HG03457 (cell line): ENCODE results near the gene MAG.
A peak's percentile ranks its signal among the peaks of the same experiment; 100 is the strongest.

Experiments used
- ATAC-seq: cut with Tn5 transposase; IDR thresholded peaks from one replicate; pipeline ENCODE4 v1.9.1; 2021; ENCODE audit warnings: moderate number of reproducible peaks; ENCODE audit not compliant: unreplicated experiment

MAG gene

DNA sequence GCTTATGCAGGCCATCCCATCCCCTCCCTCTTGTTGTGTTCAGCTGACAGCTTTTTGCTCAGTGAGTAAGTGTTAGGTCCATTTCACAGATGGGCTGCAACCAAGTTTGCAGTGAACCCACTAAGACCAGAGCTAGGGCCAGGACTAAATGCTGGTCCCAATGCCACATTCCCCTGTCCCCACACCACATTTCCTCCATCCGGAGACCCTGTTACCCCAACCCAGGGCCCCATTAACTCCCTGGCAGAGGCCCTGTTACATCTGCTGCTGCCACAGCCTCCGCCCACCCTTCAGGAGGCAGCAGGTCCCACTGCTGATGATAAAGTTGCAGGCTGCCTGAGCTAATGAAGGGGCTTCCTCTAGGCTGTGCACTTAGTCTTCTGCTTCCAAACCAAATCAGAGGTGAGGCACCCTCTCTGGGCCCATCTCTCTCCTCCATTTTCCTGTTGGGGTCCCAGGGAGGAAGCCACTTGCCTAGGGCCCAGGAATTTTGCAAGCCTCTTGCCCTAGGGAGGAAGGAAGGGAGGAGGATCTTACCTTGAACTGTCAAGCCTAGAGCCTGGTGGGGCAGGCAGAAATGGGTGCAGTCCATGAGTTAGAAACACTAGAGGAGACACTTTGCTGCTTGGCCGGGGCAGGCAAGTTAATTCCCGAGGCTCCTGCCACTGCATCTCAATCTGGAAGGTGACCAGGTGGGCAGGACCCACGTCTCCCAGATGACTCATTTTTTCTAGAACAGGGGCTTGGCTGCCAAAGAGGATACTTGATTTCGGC is 26.6 kb upstream of the MAG start:
- no peak for ATAC-seq

DNA sequence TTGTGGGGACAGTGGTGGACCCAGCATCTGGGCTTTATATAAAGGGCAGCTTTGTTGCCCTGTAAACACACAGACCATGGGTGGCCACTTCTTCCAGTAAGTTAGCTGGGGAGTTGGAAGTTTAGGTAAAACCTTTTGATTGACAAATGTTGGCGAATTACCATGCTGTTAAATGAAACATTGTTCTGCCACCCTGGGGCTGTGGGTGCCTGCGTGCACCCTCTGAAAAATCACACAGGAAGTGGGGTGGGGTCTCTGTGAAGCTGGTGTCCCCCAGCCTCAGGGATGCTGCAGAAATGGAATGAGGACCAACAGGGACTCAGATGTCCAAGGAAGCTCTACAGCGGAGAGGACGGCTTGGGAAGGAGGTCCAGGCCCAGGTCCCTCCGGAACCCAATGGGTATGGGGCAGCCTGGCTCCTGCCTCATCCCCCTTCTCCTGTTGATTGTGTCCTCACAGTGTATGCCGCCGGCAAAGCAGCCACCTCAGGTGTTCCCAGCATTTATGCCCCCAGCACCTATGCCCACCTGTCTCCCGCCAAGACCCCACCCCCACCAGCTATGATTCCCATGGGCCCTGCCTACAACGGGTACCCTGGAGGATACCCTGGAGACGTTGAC is 26.0 kb upstream of the MAG start:
- no peak for ATAC-seq

DNA sequence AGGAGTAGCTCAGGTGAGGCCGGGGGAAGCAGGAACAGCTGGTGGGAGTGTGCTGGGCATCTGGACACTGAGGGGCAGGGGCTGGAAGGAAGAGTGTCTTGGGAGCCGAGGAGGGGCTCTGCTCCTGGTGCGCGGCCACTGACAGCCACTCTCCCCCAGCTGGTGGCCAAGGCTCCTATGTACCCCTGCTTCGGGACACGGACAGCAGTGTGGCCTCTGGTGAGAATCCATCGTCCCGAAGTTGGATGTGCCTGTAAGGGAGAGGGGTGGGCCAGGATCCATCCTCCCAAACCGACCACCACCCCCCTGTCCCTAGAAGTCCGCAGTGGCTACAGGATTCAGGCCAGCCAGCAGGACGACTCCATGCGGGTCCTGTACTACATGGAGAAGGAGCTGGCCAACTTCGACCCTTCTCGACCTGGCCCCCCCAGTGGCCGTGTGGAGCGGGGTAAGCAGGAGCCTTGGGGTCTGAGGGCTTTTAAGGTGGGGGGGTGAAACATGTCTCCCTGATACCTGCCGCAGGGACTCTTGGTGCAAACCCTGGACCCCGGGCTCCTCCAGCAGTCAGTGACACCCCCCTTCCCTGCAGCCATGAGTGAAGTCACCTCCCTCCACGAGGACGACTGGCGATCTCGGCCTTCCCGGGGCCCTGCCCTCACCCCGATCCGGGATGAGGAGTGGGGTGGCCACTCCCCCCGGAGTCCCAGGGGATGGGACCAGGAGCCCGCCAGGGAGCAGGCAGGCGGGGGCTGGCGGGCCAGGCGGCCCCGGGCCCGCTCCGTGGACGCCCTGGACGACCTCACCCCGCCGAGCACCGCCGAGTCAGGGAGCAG is 25.2 kb upstream of the MAG start:
- ATAC-seq = no peak

DNA sequence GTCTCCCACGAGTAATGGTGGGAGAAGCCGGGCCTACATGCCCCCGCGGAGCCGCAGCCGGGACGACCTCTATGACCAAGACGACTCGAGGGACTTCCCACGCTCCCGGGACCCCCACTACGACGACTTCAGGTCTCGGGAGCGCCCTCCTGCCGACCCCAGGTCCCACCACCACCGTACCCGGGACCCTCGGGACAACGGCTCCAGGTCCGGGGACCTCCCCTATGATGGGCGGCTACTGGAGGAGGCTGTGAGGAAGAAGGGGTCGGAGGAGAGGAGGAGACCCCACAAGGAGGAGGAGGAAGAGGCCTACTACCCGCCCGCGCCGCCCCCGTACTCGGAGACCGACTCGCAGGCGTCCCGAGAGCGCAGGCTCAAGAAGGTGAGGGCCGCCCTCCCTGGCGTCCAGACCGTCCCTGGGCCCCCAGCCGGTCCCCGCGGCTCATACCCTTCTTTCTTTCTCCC is 24.6 kb upstream of the MAG start:
- no peak for ATAC-seq

DNA sequence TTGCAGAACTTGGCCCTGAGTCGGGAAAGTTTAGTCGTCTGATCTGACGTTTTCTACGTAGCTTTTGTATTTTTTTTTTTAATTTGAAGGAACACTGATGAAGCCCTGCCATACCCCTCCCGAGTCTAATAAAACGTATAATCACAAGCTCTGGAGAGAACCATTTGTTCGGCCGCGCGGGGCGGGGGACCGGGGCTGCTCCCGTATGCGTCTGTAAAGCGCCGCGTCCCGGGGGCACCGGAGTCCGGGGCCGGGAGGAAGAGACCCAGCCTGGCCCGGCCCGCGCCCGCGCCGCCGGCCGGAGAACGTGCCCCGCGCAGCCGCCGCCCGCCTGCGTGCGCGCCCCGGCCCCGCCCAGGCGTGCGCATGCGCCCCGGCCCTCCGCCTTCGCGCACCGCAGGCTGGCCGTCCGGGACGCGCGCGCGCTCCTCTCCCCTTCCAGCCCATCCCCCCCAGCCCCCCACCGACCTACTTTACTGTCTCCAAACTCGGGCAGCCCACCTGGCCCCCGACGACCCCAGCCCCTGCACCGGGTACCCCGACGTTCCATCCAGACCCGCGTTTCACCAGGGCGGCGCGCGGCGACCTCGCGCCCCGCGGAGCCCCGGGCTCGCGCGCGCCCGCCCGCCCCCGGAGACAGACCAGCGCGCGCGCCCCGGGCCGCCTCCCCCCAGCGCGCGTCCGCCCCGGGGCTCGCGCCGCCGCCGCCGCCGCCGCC is 24.0 kb upstream of the MAG start:
- ATAC-seq = no peak

DNA sequence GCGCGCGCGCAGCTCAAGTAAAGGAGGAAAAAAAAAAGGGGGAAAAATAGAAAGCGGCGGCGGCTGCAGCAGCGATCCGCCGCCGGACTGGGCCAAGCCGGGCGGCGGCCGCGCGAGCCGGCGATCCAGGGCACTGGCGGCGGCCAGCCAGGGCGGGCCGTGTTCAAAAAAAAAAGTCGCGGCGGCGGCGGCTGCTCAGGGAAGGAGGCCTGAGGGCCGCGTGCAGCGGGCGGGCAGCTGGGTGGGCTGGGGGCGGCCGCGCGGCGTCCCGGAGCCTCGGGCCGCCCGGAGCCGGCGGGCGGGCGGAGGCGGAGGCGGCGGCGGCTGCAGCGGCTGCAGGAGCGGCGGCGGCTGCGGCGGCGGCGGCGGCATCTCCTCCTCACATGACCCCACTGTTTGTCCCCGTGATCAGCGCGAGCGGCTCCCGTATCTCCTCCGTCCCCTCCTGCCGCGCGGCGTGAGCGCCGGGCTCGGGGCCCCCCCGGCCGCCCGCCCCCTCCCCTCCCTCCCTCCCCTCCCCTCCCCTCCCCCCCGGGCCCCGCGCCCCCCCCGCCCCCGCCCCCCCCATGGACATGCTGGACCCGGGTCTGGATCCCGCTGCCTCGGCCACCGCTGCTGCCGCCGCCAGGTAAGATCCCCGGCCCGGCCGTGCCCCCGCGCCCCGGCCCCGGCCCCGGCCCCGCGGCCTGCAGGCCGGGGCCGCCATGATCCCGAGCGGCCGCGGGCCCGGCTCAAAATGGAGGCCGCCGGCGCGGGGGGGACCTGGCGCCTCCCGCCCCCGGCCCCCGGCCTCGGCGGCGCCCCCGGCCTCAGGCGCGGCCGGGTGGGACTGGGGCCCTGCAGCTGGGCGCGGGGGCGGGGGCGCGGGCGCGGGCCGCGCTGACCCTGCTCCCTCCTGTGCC is 23.2 kb upstream of the MAG start, which contains the start of gene USF2:
USF2 (plus strand) TSS at position 427 of the 902 bp plus-strand sequence; CDS start at position 567, 140 bp downstream.
- ATAC-seq = no peak

DNA sequence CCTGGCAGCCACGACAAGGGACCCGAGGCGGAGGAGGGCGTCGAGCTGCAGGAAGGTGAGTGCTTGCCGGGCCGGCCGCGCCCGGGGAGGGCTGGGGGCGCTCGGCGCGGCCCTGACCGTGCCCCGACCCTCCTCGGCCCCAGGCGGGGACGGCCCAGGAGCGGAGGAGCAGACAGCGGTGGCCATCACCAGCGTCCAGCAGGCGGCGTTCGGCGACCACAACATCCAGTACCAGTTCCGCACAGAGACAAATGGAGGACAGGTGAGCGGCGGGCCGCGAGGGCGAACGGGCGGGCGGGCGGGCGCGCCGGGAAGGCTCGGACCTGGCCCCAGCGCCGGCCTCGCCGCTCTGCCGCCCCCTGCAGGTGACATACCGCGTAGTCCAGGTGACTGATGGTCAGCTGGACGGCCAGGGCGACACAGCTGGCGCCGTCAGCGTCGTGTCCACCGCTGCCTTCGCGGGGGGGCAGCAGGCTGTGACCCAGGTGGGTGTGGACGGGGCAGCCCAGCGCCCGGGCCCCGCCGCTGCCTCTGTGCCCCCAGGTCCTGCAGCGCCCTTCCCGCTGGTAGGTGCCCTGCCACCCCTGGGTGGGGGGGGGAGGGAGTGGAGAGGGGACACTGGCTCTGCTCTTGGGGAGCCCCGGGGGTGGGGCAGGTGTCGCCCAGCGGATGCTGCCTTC is 22.4 kb upstream of the MAG start:
- ATAC-seq = peak; percentile 30

DNA sequence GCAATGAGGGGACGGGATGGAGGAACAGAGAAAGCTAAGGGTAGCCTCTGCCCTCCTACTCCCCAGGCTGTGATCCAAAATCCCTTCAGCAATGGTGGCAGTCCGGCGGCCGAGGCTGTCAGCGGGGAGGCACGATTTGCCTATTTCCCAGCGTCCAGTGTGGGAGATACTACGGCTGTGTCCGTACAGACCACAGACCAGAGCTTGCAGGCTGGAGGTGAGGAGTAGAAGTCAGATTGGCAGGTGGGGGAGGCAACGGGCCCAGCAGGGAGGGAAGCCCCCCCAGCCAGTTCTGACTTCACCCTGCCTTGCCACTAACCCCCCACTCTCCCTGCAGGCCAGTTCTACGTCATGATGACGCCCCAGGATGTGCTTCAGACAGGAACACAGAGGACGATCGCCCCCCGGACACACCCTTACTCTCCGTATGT is 21.6 kb upstream of the MAG start:
- ATAC-seq = no peak

DNA sequence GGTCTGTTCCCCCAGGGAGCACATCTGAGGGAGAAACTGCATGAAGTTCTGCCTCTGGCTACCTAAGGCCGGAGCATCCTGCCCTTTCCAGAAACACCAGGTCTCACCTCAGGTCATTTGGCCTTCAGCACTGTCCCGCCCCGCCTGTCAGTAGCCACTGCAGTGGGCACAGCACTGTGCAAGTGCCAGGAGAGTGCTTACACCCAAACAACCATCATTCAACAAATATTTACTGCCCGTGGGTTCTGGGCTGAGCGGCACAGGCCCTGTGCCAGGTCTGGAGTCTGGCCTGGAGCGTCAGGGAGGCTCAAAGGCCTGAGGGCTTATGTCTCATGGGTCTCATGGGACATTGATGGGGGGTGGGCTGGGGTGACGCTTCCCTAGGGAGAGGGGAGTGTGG is 20.4 kb upstream of the MAG start:
- ATAC-seq = no peak

DNA sequence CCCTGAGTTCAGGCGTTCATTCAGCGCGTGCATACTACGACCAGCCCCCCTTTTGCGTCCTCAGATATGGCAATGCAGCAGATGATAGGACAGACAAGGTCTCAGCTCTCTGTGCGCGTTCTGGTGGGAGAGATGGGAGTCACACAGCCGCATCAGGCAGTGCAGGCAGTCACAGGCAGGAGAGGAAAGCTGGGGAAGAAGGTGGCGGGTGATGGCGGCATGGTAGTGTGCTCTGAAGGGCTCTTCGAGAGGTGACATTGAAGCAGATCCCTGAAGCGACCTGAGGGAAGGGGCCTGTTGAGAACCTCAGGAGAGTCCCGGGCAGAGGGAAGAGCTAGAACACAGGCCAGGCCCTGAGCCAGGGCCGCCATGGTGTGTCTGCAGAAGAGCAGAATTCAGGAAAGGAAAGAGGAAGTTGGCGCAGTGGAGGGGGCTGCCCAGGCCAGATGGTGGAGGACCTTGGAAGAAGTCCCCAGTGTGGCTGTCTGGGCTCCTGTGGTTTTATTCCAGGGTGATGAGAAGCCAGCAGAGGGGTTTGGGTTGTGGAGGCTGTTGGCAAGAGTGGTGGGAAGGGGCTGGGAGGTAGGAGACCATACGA is 19.7 kb upstream of the MAG start:
- ATAC-seq = no peak

DNA sequence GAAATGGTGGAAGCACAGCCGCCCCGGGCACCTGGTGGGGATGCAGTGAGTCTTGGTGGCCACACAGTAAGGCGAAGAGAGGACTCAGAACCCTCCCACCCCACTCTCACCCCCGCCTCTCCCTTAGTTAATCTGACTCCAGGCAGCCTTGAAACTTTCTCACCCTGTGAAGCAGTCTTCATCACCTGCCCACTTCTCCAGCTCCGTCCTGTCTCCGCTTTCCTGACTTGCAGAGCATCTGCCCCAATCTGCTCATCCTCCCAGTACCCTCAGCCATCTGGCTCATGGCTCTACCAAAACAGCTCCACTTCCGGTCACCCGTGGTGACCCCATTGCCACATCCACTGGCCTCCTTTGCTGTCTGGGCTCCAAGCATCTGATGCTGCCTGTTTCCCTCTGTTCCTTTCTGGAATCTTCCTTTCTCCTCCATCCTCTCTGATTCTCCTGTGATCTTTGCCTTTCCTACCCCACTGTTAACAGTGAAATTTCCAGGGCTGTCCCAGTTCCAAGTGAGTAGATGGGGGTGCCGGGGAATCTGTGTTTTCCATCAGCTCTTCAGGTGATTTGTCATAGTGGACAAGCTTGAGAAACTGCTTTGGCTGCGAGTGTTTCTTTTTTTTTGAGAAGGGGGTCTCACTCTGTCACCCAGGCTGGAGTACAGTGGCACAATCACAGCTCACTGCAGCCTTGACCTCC is 18.9 kb upstream of the MAG start:
- ATAC-seq = no peak

DNA sequence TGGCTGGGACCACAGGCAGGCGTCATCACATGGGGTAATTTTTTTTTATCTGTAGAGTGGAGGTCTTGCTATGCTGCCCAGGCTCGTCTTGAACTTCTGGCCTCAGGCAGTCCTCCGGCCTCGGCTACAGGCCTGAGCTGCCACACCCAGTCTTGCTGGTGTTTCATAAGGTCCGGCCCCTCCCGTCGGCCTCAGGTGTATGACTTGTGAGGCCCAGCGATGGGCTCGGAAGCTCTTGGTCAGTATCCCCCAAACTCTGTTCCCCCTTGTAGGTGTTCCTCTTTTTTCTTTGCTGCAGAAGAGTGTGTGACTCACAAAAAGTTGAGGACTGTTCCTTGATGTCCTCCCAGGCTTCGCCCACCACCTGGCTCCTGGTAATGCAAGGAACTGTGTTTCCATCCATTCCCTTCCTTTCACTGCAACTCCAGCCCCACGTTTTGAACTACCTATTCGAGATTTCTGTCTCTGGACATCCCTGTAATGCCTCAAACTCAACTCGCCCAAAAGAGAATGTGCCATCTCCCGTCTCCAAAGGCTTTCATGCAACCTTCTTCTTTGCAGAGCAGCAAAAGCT is 18.2 kb upstream of the MAG start:
- no peak for ATAC-seq

DNA sequence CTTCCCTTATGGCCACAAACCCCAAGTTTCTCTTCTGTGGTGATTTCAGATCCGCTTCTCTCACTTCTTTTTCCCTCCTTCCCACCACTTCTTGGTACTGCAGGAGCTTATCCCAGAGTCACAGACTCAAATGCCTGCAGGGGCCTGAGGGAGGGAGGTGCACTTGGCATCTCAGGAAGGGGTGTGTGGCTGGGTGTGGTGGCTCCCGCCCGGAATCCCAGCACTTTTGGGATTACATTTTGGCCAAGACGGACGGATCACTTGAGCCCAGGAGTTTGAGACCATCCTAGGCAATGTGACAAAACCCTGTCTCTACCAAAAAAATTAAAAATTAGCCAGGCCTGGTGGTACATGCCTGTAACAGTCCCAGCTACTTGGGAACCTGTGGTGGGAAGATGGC is 17.6 kb upstream of the MAG start:
- no peak for ATAC-seq

DNA sequence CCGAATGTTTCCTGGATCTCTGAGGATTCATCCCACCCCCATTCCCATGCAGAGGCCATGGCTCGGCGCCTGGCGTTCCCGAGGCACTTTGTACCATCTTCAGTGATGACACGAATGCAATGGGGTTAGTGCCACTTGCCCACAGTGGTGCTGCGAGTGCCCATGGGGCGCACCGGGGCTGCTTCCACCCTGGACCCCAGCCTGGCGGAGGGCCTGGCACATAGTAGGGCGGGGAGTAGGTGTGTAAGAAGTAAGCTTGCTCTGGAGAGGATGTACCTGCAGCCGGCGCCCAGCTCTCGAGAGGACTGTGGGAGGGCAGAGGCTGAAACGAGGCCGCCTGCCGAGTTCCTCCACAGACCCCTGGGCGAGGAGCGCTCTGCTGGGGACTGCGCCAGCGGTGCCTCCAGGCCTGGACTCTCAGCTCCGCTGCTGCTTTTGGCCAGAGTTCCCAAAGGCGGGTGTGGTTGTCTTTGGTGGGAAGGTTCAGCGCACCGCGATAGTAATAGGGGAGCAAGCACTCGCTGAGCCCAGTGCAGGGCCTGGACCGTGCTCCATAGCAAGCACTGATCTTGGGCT is 15.2 kb upstream of the MAG start:
- no peak for ATAC-seq

DNA sequence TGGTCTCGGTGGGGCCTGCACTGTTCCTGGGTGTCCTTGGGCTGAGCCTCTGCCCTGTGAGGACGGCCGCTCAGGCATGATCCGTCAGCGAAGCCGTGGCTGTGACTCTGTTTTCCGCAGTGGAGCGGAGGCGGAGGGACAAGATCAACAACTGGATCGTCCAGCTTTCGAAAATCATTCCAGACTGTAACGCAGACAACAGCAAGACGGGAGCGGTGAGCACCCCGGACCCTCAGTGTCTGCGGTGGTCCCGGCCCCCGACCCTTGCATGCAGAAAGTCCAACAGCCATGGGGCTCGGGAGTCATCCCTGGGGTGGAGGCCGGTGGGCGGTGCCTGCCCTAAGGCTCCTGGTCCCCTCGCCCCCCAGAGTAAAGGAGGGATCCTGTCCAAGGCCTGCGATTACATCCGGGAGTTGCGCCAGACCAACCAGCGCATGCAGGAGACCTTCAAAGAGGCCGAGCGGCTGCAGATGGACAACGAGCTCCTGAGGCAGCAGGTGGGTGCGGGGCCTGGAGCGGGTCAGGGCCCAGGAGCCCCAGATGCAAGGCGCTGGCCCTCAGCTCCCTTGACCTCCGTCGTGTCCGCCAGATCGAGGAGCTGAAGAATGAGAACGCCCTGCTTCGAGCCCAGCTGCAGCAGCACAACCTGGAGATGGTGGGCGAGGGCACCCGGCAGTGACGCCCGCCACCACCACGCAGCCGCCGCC is 13.2 kb upstream of the MAG start:
- no peak for ATAC-seq

DNA sequence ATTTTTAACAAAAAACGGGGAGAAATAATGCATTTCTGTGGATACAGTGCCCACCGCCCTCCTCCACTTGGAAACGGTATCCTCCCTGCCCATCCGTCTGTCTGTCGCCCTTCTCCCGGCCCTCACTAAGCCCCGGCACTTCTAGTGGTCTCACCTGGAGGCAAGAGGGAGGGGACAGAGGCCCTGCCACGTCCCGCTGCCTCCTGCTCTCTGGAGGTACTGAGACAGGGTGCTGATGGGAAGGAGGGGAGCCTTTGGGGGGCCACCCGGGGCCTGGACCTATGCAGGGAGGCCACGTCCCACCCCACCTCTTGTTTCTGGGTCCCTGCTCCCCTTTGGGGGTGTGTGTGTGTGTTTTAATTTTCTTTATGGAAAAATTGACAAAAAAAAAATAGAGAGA is 12.6 kb upstream of the MAG start:
- no peak for ATAC-seq
